GM19468 (cell line): ENCODE data around the gene NEK6.
A peak's percentile ranks its signal among the peaks of the same experiment; 100 is the strongest.

Source experiments
- ATAC-seq: cut with Tn5 transposase; IDR thresholded peaks from one replicate; pipeline ENCODE4 v1.9.1; 2021; ENCODE audit warnings: mild to moderate bottlenecking, moderate library complexity, moderate number of reproducible peaks; ENCODE audit not compliant: unreplicated experiment; ENCODE audit errors: extremely low read depth

The NEK6 gene

GRCh38 chr9:124272979-124273378 lies 15.2 kb downstream of the NEK6 start:
- no peak for ATAC-seq

GRCh38 chr9:124273427-124274160 lies 15.8 kb downstream of the NEK6 start:
- ATAC-seq: no peak

- ATAC-seq: no peak
Observed at GRCh38 chr9:124274226-124274625, 16.5 kb downstream of the NEK6 start.

- ATAC-seq: no peak
Observed at GRCh38 chr9:124274738-124275137, 17.0 kb downstream of the NEK6 start.

GRCh38 chr9:124277420-124277819 lies 19.7 kb downstream of the NEK6 start:
- no peak for ATAC-seq

- no peak for ATAC-seq
Observed at GRCh38 chr9:124278054-124278540, 20.3 kb downstream of the NEK6 start.

GRCh38 chr9:124279531-124280175 lies 21.9 kb downstream of the NEK6 start:
- no peak for ATAC-seq

GRCh38 chr9:124280176-124280691 lies 22.5 kb downstream of the NEK6 start:
- ATAC-seq: no peak

- no peak for ATAC-seq
Observed at GRCh38 chr9:124281931-124282371, 24.2 kb downstream of the NEK6 start.

- no peak for ATAC-seq
Observed at GRCh38 chr9:124282442-124283227, 24.9 kb downstream of the NEK6 start.

- ATAC-seq: no peak
Observed at GRCh38 chr9:124283228-124283814, 25.6 kb downstream of the NEK6 start.

- no peak for ATAC-seq
Observed at GRCh38 chr9:124284237-124284831, 26.6 kb downstream of the NEK6 start.

- no peak for ATAC-seq
Observed at GRCh38 chr9:124284940-124285441, 27.2 kb downstream of the NEK6 start.

- no peak for ATAC-seq
Observed at GRCh38 chr9:124285490-124285889, 27.7 kb downstream of the NEK6 start.

GRCh38 chr9:124285903-124286291 lies 28.1 kb downstream of the NEK6 start:
- no peak for ATAC-seq

- ATAC-seq: peak; percentile 33
Observed at GRCh38 chr9:124286292-124286931, 28.7 kb downstream of the NEK6 start.

GRCh38 chr9:124290053-124290591 lies 32.4 kb downstream of the NEK6 start:
- no peak for ATAC-seq

GRCh38 chr9:124290743-124291554 lies 33.2 kb downstream of the NEK6 start:
- ATAC-seq: no peak
